IMR-90 (cell line): ENCODE data around the gene ITPRIP.

ENCODE experiments used
- CHD1 ChIP-seq: IDR thresholded peaks from 2 replicates; pipeline ENCODE4 v1.6.1; 2012; ENCODE audit warnings: low read depth, low read length, improper control_type of control experiment
- CTCF ChIP-seq: conservative IDR thresholded peaks from 2 replicates; pipeline ENCODE4 v1.5.1; 2012; ENCODE audit warnings: mild to moderate bottlenecking, low read depth, low read length, improper control_type of control experiment
- MXI1 ChIP-seq: IDR thresholded peaks from 2 replicates; pipeline ENCODE4 v1.6.1; 2012; ENCODE audit warnings: low read depth, mild to moderate bottlenecking, low read length, moderate library complexity, borderline replicate concordance
- NFE2L2 ChIP-seq: fragments of 150-350 bp; IDR thresholded peaks from 2 replicates; pipeline ENCODE4 v1.6.1; 2016; ENCODE audit warnings: low read depth, mild to moderate bottlenecking, low read length
- POLR2A ChIP-seq: IDR thresholded peaks from 2 replicates; pipeline ENCODE4 v1.6.1; 2012; ENCODE audit warnings: mild to moderate bottlenecking, low read depth, low read length
- RAD21 ChIP-seq: IDR thresholded peaks from 2 replicates; pipeline ENCODE4 v1.6.1; 2012; ENCODE audit warnings: low read length, improper control_type of control experiment
- RFX5 ChIP-seq: IDR thresholded peaks from 2 replicates; pipeline ENCODE4 v1.8.0; 2012; ENCODE audit warnings: low read depth, mild to moderate bottlenecking, low read length, moderate library complexity
- TF ChIP-seq, protein P1 (sequence below): fragments of 150-350 bp; IDR thresholded peaks from 2 replicates; pipeline ENCODE4 v1.6.1; 2017; ENCODE audit warnings: mild to moderate bottlenecking, antibody characterized with exemption, low read length, low read depth

- no peak for TF ChIP-seq CTCF
- TF ChIP-seq RFX5 = no peak
- TF ChIP-seq, protein P1, sequence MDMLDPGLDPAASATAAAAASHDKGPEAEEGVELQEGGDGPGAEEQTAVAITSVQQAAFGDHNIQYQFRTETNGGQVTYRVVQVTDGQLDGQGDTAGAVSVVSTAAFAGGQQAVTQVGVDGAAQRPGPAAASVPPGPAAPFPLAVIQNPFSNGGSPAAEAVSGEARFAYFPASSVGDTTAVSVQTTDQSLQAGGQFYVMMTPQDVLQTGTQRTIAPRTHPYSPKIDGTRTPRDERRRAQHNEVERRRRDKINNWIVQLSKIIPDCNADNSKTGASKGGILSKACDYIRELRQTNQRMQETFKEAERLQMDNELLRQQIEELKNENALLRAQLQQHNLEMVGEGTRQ = no peak
- TF ChIP-seq POLR2A = no peak
- TF ChIP-seq NFE2L2 = no peak
- TF ChIP-seq MXI1 = no peak
- TF ChIP-seq CHD1 = no peak
- TF ChIP-seq RAD21 = no peak
Measured at GRCh38 chr10:104323085-104323484, 15.2 kb downstream of the ITPRIP start.
